T-helper 9 cell (primary cell): ENCODE results near the gene KCNC4.

ENCODE experiments used
- DNase-seq: peaks from one replicate; pipeline ENCODE4 v3.0.0-alpha.2; 2020

KCNC4 gene

DNA sequence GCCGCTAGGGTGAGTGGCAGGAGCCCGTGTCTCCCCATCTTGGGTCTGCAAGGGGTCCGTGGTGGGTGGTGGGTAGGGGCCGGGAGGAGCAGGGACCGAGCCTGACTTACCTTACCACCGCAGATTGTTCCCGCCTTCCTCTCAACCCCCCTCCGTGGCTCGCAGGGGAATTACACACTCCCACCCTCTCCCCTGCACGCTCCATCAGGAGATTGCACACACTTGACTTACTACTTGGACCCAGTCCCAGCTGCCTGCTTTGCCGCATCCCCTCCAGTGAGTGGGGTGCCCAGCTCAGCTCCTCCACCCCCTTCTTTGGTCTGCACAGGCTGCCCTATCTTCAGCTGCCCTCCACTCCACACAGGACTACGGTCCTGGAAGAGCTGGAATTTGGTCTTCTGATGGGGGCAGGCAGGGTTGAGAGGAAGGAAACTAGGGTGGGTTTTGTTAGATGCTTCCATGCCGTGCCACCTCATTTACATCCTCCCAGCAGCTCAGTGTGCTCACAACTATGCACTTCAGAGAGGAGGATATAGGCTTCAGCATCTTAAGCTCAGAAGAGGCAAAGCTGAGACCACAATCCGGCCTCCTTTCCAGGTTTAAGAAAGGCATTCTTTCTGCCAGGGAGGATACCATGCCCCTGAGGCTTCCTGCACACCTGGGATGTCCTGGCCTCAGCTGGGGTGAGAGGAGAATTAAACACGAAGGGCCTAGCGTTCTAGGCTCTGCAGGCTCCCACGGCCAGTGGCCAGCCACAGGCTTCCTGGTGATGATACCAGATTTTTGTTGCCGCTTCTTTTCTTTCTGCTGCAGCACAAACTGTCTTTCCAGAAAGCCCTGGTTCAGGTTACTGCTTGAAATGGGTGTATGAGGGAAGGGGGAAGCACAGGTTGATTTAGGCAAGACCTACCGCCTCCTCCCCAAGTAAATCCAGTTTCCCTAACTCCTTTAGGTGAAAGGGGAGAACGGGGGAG lies 2.3 kb downstream of the KCNC4 start:
- DNase-seq, result no peak

DNA sequence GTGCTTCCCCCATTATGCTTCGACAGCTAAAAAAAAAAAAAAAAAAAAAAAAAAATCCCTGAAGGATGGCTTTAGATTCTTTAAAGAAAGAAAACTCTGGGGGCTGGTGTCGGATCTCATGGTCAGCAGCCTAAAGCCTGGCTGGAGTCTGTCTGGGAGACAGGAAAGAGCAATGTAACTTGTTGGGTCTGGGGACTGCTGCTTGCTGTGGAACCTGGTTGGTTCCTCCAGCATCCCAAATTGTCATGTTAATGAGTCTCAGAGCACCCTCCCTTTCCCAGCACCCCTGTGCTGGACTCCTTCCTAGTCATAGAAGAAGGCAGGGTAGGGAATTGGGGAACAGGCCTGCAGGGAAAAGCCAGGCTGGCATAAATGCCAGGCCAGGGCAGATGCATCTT lies 3.0 kb downstream of the KCNC4 start:
- DNase-seq, result no peak

DNA sequence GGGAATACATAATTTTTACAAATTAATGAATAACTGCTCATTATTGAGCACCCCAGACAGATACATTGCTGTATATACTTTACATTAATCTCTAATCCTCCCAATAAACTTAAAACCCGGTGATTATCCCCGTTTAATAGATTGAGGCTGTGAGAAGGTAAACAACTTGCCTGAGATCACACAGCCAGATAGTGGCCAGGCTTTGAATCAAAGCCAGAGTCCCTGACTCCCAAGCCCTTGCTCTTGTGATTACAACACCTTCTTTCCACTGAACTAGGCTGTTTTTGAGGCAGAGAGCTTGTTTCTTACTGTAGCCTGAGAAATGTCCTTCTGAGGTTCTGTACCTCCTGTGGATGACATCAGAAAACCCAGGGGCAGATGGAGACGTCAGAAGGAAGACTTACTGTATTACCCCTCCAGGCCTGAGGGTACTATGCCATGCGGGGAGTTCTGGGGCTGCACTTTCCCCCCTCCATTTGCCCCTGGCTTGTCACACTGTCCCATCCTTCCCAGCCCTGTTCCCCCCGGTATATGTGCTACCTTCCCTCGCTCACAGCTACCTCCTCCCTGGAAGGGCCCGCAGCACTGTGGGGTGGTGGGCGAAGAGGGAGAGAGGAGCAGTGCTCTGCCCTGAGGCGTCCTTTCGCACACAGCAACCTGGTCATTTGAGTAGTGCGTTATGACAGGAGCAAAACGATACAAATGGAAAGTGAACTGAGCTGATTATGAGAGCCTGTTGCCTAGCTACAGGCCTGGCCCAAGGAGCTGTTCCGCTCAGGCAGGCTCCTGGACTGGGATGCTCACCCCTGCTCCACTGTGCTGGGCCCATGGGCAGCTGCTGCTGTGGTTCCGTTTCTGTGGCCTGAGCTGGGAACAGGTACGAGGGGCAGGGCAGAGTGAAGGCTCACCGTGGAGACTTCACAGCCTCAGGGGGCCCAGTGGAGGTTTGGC lies 4.6 kb downstream of the KCNC4 start:
- DNase-seq, result no peak

DNA sequence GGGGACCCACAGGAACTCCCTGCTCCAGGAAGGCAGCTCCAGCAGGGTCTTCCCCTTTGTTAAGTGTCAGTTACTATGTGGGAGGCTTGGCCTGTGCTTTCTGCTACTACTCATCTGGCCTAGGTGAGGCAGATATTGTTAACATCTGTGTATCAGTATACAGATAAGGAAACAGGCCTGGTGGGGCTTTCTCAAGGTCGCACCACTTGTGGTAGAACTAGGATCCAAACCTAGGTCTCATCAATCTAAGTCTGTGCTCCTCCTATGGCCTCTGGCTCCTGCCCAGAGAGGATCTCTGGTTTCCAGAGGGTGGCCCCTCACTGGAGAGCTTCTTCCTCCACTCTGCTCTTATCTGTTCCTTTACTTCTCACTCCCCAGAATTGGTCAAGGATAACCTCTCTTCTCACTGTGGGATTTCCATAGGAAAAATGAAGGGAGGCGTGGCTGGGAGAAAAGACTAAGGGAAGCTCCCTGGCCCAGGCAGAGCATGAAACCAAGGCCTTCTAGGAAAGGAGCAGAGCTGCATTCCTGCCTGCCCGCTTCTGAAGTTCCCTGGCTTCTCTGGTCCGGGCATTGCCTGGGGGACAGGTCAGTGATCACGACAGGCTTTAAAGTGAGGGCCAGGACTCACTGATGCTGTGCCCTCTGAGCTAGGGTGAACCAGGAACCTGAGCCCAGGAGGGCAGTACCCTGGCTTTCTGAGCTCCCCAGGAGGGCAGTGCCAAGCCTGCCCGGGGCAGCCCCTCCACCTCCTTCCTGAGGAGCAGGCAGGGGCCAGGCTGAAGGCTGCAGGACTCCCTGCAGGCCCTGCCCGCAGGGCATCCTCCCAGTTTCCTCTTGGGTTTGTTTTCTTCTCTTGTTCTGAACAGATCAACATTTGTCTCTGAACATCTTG lies 5.8 kb downstream of the KCNC4 start:
- no peak for DNase-seq

DNA sequence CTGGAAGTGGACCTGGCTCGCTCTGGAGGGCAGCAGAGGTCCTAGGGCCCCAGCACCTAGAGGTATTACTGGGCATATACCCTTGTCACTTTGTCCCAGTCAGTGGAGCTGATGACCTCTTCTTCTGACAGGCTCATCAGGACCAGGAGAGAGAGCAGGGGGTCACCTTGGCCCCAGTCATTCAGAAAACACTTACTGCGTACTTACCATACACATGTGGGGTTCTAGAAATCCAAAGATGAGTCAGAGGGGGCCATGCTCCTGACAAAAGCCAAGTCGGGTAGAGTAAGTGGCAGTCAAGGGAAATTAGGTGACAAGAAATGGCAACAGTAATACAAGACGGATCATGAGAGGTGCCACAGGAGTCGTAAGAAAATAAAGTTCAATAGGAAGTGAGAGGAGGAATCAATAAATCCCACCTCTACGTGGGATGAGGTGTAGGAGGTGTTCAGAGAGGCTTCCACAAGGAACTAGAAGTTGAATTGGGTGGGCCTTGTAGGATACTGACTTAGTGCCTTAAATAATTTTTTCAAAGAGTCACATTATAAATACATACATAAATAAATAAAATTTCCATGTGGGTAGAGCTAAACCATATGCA lies 6.8 kb downstream of the KCNC4 start:
- no peak for DNase-seq

DNA sequence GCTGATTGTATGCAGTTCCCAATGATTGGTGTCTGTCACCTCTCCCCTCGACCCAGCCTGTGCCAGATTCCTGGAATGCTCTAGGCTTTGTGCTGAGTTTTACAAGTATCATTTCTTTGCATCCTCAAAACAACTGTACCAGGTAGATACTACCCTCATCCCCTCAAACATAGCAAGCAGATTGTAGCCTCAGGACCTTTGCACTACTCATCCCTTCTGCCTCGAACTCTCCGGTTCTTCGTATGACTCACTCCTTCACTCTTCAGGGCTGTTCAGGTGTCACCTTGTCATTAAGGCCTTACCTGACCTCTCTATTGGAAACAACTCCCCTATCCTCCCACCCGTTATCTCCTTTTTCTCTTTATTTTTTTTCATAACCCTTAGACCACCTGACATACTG lies 8.0 kb downstream of the KCNC4 start:
- DNase-seq, result no peak

DNA sequence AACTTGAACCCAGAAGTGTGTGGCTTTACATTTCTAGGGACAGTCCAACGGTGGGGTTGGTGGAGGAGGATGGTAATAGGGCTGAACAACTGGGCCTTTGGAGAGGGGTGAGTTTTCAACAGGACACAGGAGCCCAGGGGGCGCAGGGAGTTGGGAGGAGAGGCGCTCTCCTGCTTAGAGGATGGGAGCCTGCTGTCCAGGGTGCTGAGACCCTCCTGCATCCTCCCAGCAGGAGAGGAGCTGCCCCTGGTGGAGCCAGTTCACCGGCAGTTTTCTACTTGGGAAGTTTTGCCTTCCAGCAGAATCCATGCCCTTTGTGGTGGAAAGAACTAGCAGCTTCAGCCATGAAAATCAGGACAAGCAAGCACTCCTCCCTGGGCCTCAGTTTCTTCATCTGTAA lies 8.6 kb downstream of the KCNC4 start:
- no peak for DNase-seq

DNA sequence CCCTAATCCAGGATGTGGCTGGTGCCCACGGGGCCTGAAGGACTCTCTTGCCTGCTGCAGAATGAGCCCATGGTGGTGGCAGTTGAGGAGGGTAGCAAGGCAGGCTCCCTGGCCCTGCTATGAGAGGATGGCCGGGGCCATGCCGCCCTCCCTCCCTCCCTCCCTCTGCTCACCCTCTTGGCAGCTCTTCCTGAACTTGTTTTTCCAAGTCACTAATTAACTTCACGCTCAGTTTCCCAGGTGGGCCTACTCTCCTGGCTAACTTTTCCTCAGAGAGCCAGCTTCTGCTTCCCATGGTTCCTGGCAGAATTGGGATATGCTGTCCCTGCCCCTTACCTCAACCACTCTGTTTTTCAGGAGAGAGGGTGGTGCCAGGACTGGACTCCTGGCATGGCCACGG lies 10.2 kb downstream of the KCNC4 start:
- DNase-seq, result no peak

DNA sequence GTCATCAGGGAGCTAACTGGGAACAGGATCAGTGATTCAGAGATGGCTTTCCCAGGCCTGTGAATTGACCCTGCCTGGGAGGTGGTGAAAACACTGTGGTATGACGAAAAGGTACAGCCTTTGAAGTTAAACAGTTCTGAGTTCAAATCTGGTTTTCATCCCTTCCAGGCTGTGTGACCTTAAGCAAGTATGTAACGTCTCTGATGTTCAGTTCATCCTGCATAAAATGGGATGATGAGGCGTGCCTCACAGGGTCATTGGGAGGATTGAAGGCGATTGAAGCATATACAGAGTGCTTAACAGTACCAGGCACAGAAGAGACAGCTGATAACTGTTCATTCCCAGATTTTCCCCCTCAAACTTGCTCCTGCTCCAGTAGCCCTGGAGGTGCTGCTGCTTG lies 11.0 kb downstream of the KCNC4 start:
- no peak for DNase-seq

DNA sequence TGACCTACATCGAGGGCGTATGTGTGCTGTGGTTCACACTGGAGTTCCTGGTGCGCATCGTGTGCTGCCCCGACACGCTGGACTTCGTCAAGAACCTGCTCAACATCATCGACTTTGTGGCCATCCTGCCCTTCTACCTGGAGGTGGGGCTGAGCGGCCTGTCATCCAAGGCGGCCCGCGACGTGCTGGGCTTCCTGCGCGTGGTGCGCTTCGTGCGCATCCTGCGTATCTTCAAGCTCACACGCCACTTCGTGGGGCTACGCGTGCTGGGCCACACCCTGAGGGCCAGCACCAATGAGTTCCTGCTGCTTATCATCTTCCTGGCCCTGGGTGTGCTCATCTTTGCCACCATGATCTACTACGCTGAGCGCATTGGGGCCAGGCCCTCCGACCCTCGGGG lies 13.0 kb downstream of the KCNC4 start:
- no peak for DNase-seq

DNA sequence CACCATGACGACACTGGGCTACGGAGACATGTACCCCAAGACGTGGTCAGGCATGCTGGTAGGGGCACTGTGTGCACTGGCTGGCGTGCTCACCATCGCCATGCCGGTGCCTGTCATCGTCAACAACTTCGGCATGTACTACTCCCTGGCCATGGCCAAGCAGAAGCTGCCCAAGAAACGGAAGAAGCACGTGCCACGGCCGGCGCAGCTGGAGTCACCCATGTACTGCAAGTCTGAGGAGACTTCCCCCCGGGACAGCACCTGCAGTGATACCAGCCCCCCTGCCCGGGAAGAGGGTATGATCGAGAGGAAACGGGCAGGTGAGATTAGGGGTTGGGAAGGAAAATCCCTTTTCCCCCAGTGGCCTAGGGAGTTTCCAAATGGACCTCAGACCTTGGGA lies 13.5 kb downstream of the KCNC4 start:
- no peak for DNase-seq

DNA sequence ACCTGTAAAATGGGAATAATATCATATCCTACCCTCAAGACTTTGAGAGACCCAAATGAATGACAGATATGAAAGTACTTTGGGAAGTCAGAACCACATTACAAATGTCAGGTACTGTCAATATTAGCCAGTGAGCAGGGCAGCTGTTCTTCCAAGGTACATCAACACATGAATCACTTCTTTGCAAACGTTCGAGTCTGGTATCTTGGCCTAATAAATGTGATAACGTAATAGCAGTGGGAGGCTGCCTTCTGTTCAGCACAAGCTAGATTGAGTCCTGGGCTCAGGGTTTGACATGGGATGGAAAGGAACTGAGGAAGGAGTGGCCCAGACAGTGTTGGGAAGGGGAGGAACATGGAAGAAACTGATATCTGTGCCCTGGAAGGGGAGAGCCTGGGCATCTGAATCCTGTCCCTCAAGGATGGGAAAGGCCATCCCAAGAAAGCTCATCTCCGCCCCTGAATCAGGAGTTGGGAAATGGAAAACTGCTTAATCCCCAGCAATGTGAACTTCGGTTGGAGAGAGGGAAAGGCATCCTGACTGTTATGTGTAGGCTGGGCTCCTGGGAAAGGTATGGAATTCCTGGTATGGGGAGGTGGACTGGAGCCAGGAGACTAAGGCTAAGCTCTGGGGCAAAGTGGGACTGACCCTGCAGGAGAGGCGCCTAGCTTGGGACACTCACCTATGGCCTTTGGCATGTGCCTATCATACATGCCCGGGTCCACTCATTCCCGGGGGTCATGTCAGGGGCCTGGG lies 14.3 kb downstream of the KCNC4 start:
- no peak for DNase-seq

DNA sequence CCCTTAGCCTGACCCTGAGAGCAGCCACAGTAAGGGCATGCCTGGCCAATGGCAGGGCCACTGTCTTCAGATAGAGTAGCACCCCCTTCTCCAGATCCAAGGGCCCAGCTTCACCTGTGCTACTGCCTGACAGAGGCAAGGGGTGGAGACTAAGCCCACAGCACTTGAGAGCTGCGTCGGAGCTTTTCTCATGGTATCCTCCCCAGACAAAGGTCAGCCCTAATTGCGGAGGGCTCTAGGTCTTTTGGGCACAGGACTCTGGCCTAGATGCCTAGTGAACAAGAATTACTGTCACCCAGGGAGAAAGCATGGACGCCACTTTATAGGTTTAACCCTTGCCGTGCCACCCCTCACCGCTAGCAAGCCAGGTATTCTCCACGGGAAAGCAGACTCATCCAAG lies 15.1 kb downstream of the KCNC4 start:
- DNase-seq, result no peak

DNA sequence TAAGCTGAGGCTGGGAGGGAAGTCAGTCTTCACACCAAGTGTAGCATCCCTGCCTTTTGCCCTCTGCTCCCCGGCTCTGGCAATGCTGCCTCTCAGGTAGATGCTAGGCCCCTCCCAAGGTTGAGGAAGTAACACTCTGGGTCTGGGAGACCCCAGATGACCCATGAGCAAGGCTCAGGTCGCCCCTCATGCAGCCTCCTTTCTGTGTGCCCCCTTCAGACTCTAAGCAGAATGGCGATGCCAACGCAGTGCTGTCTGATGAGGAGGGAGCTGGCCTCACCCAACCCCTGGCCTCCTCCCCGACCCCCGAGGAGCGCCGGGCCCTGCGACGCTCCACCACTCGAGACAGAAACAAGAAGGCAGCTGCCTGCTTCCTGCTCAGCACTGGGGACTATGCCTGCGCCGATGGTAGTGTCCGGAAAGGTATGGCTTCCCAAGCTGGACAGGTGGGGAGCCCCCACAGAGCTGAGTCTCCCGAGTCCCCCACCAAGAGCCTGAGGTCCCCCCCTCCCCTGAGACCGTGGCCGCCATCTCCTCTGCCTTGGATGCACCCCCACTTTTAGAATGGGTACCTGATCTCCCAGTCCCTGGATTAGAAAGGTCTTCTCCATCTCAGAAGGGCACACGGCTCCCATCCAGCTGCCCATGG lies 15.8 kb downstream of the KCNC4 start:
- DNase-seq, result no peak

DNA sequence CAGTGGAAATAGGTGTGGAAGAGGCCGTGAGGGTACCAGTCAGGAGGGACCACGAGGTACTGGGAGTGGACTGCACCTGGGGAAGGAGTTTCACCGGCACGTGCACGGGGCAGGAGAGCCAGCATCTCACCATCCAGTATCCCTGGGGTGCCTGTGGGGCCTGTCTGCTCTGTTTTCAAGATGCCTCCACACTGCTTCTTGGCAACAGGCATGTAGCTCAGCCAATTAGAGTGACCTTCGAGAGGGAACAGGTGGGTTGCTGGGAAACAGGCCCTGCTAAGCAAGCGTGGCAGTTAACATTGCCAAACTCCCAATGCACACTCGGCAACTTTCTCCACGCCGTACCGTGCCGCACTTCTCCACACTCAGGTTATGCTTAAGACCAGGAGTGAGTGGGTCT lies 17.7 kb downstream of the KCNC4 start:
- no peak for DNase-seq

DNA sequence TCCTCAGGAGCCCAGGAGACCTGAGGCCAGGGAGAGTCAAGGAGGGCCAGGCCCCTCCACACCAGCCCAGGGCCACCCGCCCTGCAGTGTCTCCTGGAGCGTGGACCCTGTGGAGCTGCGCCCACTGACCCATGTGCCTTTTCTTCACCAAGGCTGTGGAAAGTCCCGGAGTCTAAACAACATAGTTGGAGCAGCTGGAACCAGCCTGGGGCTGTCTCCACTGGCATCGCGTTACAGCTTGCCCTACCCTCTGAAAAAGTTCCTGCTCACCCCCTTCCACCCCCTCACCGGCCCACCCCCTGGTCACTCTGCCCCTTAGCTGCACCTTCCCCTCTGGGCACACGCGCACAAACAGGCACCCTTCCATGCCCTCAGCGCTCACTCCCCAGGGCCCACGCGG lies 18.3 kb downstream of the KCNC4 start:
- DNase-seq, result no peak

DNA sequence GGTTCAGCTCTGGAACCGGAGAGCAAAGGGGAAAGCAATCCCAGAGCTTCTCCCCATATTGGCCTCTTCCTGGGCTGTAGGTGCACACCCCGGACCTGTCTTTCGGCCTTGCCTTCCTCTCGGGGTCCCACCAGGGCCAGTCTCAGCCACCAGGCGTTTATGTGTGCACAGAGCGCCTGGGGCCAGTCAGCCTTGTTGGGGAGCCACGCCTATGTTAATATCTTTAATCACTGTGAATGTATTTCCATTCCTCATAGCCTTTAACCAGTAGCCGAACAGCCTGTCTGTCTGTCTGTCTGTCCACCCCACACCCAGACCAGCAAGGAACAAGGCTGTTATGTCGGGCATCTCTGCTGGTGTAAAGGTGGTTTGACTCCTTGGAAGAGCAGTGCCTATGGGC lies 18.8 kb downstream of the KCNC4 start:
- no peak for DNase-seq

DNA sequence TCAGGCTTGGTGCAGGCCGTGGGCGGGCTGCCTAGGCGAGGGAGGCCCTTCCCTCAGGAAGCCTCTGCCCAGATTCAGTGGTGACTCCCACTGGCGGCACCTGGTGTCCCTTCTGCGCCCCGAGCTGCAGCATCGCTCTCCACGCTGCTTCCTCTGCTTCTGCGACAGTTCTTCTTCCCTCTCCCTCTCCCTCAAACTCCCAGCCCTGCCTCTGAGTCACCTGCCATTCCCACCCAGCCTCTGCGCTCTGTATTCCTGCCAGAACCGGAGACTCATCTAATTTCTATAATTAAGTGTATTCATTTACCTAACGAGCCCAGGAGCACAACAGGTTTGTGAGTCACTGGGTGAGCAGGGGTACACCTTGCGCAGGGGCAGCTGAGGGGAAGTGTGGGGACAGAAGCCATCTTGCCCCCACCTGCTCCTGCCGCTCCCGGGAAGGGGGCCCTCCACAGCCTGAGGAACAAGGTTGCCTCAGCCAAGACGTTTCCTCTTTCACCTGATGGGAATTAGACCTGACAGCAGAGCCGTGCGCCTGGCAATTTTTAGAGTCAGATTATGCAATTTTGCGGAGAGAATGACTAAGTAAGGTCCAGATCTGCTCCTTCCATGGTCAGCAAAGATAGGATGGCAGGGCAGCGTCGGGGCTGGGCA lies 19.4 kb downstream of the KCNC4 start:
- DNase-seq, result no peak

DNA sequence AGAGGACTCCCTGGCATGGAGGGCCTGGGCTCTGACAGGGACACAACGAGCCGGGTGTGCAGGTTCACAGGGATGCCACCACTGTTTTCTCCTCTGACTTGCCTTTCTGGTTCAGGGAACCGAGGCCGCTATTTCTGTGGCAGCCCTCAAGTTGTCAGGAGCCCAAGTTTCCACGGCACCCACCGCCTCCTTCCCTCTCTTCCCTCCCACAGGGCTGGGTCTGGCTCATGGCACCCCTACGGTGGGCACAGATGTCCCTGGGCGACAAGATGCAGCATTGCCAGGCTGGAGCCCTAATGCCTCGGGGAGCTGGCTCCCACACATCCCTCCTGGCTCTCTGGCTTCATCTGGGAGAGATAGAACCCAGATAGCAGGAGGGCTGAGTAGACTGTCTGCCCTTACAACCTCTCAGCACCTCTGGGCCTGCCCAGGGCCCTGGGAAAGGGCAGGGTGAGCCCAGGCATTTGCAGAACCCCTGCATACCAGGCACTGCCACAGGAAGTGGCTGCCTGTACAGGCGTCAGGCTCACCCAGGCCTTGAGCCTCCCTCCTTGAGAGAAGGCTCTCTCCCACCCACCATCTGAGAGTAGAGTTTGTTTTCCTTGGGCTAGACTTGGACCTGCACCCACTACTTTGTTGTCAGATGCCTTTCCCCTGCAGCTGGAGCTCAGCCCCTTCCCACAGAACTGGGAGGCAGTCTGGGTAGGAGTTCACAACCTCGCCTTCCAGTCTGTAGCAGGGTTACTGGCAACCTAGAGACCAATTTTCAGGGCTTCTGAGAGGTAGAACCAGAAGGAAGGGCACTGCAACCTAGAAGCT lies 20.5 kb downstream of the KCNC4 start:
- no peak for DNase-seq
